Spleen (tissue), 7 donors: ENCODE data around the gene UROC1.

ENCODE experiments used
- CTCF ChIP-seq, 11 experiments: fragments of 200-600 bp in 7 of 11; fragments of 450-650 bp in 4 of 11; sonication (generic) in 4 of 11; IDR thresholded peaks in 8 of 11; conservative IDR thresholded peaks in 3 of 11; 1 replicate in 7 of 11; 2 replicates in 4 of 11; pipeline versions ENCODE4 v1.4.0 to v1.8.0; 2016 to 2021; ENCODE audit warnings: antibody characterized with exemption in 11 of 11, inconsistent platforms in 4 of 11, mild to moderate bottlenecking in 1 of 11
- POLR2A ChIP-seq, 3 donors: fragments of 450-650 bp; IDR thresholded peaks; one replicate each; pipeline ENCODE4 v1.5.1; 2017; ENCODE audit warnings: antibody characterized with exemption in 3 of 3, mild to moderate bottlenecking in 1 of 3
- donor health status: DM: no; HTN: no; CAD: no; lungs with moderate emphysema.
- donor health status: DM: no; HTN: no; CAD: no.
- donor health status: DM: no; HTN: no; CAD: no.

- TF ChIP-seq CTCF (IDR thresholded peaks at IDR 0.05 in 8 of 11, conservative IDR thresholded peaks at IDR 0.05 in 3 of 11) (no peak), POLR2A (IDR thresholded peaks at IDR 0.05) (no peak)
Observed at GRCh38 chr3:126488185-126488584, 29.4 kb downstream of the UROC1 start.
